HG02870 (cell line): ENCODE measurements around the gene LRRC8B.
"Not testable (repeated sequence)": the region's sequence is repeated elsewhere in the genome, so short reads cannot be mapped to it uniquely, and the experiment has no call there.

ENCODE experiments used
- ATAC-seq: cut with Tn5 transposase; IDR thresholded peaks from one replicate; pipeline ENCODE4 v1.9.1; 2021; ENCODE audit warnings: mild to moderate bottlenecking, moderate library complexity; ENCODE audit not compliant: unreplicated experiment

Gene LRRC8B

GRCh38 chr1:89524369-89525168 lies at the start of gene LRRC8B:
Gene LRRC8B (plus strand): TSS chr1:89524829. CDS start chr1:89582651, 57,822 bp downstream.
- peak; percentile 82 for ATAC-seq

DNA sequence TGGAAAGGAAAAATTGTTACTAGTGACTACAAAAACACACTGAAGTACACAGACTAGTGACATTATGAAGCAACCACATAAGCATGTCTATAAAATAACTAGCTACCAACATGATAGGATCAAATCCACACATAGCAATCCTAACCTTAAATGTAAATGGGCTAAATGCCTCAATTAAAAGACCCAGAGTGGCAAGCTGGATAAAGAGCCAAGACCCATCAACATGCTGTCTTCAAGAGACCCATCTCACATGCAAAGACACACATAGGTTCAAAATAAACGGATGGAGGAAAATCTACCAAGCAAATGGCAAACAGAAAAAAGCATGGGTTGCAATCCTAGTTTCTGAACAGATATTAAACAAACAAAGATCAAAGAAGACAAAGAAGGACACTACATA lies 49.4 kb upstream of the LRRC8B start:
- no peak for ATAC-seq

DNA sequence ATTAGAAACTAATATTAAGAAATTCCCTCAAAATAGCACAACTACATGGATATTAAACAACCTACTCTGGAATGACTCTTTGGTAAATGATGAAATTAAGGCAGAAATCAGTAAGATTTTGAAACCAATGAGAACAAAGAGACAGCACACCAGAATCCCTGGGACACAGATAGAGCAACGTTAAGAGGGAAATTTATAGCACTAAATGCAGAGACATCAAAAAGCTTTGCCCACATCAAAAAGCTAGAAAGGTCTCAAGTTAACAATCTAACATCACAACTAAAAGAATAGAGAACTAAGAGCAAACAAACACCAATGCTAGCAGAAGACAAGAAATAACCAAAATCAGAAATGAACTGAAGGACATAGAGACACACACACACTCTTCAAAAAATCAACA lies 48.6 kb upstream of the LRRC8B start:
- ATAC-seq: no peak

DNA sequence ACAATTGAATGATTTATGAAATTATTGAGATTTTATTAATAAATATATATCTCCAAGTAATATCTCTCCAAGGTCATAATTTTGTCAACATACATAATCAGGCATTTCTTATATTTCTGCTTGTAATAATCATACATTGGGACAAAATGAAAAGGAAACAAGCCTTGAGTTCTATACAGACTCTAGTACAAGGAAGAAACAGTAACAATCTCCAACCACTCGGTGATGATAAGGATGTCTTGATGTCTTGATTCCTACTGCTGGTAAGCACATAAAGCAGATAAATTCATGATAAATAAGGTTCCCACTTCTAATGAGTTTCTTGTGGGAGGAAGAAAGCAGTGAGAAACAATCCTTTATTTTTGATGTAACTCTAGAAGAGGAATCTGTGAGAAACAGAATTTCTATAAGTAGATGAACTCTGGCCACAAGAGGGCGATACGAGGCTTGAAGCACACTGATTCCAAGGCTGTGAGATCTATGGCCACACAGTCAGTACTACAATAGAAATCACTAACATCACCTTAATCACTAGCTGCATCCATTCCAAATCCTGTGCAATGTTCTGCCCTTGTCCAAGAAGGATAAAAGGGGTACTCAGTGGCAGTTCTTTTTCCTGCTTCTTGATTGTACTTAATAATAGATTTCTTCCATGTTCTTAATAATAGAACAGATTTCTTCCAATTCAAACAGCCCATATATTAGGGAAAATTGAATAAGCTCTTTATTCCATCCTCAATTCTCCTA lies 41.4 kb upstream of the LRRC8B start:
- peak; percentile 58 for ATAC-seq

DNA sequence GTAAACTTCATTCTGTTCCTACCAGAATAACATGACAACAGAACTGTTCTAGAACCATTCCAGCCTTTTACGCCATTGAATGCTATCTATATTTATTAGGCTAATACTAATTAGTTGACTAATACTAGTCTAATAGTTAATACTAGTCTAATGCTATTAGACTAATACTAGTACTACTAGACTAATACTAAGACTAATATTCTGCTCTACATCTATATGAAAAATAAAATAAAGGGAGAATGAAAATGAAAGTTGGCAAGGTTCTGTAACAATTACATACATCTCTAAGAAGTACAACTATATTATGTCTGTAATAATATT lies 40.9 kb upstream of the LRRC8B start:
- ATAC-seq: no peak

DNA sequence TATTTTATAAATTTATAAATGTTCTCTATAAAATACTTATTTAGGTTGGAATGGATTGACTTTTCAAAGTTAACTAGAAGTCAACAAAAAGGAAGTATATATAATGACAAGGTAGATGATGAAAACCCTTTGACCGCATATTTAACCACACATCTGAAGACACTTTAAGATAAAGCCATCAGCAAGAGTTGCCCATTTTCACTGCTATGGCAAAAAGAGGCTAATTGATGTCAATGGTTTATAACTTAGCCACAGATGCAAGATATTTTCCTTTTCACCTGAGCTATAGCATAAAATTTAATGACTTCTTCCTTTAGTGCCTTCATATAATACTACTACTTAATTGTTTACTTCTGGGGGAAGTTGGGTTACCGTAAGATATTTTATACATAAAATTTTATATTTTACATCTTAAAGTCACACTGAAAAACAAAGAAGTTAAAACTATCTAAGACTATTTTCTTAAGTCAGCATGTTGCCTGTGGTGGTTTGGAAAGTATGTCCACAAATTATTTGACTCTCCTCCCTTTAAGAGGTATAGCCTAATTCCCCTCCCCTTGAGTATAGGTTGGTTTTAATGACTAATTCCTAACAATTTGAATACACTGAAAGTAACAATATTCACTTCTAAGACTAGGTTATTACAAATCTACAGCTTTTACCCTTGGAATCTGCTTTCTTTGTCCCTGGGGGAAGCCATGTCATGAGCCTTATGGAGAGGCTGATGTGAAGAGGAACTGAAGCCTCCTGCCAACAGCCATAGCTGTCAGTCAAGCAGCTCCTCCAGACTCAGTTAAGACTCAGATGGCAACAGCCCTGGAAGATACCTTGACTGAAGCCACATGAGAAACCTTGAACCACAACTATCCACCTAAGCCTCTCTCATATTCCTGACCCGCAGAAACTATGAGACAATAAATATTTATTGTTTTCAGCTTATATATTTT lies 40.3 kb upstream of the LRRC8B start:
- no peak for ATAC-seq

DNA sequence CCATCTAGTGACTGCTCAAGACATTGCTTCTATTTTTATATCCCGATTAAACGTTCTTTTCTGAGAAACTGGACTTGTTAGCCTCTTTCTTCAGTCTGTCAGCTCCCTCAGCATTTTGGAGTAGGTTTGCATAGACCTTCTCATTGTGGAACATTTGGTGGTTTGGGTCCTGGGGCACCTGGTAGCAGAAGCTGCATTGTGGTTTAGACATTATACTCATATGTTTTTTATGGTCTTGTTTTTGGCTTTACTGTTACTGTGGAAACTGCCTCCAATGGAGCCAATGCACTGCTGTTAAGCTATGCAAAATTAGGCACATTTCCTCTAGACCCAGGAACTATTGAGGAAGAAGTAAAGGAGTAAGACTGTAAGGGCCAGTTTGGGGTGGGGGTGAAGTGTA lies 36.7 kb upstream of the LRRC8B start:
- peak; percentile 76 for ATAC-seq

DNA sequence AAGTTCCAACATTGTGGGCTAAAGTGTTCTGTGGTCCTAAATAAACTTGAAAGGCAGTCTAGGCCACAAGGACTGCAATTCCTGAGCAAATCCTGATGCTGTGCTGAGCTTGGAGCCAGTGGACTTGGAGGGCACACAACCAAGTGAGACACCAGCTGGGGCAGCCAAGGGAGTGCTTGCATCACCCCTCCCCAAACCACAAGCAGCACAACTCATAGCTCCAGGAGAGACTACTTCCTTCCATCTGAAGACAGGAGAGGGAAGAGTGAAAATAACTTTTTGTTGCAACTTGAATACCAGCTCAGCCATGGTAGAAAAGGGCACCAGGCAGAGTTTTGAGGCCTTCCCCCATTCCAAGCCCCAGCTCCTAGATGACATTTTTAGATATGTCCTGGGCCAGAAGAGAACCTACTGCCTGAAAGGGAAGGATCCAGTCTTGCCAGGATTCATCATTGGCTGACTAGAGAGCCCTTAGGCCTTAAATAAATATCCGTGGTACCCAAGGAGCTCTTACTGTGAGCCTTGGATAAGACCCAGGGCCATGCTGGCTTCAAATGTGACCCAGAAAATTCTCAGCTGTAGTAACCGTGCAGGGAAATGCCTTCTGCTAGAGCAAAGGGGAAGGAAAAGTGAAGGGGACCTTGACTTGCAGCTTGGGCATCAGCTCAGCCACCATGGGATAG lies 35.4 kb upstream of the LRRC8B start:
- ATAC-seq: no peak

DNA sequence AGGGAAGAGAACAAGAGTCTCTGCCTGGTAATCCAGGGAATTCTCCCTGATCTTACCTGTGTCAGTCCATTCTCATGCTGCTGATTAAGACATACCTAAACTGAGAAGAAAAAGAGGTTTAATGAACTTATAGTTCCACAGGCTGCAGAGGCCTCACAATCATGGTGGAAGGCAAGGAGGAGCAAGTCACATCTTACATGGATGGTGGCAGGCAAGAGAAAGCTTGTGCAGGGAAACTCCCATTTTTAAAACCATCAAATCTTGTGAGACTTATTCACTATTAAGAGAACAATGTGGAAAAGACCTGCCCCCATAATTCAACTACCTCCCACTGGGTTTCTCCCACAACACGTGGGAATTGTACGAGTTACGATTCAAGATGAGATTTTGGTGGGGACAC lies 34.2 kb upstream of the LRRC8B start:
- ATAC-seq: no peak

- no peak for ATAC-seq
These were observed 25.3 kb upstream of the LRRC8B start for GRCh38 chr1:89499320-89499719.

DNA sequence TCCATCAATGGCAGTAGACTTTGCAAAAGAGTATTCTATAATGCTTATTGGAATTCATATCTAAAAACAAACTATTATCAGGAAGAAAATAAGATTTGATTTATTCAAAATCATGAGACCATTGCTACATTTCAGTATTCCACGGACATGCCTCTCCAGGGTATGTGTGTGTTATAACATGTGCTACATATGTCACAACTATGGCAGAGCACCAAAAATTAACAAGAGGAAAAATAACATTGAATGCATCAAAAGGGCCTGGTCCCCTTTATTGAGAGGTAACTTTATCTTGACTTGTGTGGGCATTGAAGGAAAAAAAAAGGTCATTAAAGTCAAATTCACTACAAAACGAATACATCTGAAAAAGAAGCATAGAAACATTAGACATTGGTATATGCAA lies 22.6 kb upstream of the LRRC8B start:
- ATAC-seq: no peak

- no peak for ATAC-seq
These were observed 21.7 kb upstream of the LRRC8B start for GRCh38 chr1:89502895-89503294.

DNA sequence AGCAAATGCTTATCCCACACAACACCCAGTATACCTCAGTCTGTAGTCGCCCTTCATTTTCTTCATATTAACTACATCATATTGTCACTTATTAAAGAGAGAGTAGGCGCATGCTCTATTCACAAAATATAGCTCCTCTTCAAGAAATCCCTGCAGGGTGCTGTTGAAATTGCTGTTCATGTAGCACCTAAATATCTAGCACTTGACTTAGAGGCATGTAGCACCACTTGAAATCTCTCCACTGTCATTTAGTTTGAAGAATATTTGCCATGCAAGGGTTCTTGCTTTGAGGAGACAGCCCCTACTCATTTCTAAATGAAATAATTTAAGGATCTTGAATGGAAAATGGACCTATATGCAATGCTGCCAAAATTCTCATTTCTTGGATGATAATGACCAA lies 20.9 kb upstream of the LRRC8B start:
- ATAC-seq: no peak

DNA sequence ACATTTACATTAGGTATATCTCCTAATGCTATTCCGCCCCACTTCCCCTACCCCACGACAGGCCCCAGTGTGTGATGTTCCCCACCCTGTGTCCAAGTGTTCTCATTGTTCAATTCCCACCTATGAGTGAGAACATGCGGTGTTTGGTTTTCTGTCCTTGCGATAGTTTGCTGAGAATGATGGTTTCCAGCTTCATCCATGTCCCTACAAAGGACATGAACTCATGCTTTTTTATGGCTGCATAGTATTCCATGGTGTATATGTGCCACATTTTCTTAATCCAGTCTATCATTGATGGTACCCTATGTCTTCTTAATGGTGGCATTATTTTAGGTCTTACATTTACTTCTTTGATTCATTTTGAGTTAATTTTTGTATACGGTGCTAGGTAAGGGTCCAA lies 14.6 kb upstream of the LRRC8B start:
- not testable (repeated sequence) for ATAC-seq

DNA sequence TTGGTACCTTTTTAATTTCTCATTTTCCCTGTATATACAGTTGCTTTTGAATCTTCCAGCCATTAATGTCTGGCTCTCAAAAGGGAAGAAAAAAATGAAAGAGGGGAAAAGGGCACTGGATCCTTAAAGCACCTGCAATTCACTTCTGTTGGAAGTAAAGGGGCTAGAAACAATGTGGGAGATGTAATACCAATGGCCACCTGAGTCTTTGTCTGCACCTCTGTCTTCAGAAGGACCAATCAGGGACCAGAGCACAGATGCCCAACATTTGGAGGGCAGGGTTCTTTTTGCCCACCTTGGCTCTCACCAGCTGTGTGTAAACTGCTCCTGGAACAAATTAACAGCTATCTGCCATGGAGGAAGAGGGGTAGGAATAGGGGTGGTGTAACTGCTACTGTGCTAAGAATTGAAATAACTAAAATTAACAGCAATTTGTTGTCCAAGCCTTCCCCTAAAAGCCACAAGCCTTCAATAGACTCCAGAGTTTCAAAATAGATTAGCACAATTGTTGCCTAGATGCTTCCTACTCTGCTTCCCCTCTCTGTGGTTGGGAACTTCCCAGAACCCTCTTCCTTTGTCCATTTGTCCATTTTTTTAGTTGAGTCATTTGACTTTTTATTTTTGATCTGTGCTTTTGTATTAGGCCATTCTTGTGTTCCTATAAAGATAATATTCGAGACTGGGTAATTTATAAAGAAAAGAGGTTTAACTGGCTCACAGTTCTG lies 11.5 kb upstream of the LRRC8B start:
- ATAC-seq: no peak

- no peak for ATAC-seq
These were observed 8.6 kb upstream of the LRRC8B start for GRCh38 chr1:89516055-89516454.

DNA sequence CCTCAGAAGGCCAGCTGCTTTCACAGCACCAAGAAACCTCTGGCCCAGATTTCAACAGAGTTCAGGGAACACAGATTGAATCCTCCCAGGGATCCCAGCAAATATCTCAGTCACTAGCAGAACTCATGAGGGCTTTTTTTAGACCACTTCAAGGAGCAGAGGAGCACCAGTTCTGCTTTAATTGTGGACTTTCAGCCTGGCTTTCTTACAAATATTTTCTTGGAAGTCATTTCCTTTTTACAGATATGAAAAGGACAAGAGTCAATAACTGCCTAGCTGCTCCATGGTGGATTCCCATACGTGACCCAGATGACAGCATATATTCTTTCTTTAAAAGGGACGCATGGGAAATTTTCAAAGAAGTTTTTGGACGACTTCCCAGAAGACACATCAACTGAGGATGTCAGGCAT lies 6.4 kb upstream of the LRRC8B start:
- no peak for ATAC-seq

DNA sequence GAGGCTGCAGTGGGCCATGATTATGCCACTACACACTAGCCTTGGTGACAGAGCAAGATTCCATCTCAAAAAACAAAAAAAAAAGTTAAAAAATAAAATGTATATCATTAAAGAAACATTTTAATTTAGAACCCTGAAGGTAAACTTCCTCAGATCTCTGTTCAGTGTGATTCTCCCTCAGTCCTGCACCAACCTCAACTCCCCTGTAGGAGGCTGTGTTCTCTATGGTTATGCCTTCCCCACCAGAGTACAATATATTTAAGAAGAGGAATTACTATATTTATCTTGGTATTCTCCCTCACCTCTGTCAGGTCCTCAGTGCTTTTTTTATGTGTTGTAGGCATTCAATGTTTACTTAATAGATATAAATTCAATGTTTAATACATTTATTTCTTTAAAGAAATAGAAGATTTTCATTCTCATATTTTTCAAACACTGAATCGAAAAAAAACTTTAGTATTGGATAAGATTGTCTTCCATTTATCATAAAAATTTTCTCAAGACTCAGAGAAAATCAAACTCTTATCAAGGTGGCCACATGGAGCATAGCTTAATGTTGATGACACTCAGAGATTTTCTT lies 4.8 kb upstream of the LRRC8B start:
- ATAC-seq: peak; percentile 43

DNA sequence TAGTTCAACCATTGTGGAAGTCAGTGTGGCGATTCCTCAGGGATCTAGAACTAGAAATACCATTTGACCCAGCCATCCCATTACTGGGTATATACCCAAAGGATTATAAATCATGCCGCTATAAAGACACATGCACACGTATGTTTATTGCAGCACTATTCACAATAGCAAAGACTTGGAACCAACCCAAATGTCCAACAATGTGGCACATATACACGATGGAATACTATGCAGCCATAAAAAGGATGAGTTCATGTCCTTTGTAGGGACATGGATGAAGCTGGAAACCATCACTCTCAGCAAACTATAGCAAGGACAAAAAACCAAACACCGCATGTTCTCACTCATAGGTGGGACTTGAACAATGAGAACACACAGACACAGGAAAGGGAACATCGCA lies 2.7 kb upstream of the LRRC8B start:
- not testable (repeated sequence) for ATAC-seq
